HK-2 (cell line): ENCODE results near the gene SPRY1.

Experiments used
- DNase-seq: peaks from one replicate; pipeline ENCODE4 v3.0.0-alpha.2; 2018; ENCODE audit not compliant: unreplicated experiment

The SPRY1 gene

DNA sequence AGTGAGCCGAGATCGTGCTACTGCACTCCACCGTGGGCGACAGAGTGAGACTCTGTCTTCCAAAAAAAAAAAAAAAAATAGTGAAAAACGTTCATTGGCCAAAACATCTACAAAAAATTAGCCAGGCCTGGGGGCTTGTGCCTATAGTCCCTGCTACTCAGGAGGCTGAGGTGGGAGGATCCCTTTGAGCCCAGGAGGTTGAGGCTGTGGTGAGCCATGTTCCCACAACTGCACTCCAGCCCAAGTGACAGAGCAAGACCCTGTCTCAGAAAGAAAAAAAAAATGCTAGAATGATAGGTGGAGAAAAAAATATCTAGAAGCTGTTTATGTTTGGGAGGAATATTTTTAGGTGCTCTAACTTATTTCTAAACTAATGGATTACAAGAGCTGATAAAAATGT lies 14.9 kb downstream of the SPRY1 start:
- no peak for DNase-seq

DNA sequence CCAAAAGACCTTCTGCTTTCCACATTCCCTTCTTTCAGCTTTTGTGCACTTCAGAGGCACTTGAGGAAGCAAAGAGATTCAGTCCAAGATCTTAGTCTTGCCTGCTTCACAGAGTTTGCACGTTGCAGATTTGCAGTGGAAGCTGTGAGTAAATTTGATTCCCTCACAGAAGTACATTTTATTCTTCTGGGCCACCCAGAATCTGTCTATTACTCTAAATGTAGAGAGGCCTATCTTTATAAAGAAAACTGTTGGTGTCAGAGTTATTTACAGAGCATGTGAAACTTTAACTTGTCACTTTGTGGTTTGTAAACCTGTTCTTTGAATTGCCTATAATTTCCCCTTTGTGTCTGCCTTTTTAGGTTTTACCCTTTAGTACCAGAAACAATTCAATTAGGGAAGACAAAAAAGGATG lies 15.5 kb downstream of the SPRY1 start:
- no peak for DNase-seq

DNA sequence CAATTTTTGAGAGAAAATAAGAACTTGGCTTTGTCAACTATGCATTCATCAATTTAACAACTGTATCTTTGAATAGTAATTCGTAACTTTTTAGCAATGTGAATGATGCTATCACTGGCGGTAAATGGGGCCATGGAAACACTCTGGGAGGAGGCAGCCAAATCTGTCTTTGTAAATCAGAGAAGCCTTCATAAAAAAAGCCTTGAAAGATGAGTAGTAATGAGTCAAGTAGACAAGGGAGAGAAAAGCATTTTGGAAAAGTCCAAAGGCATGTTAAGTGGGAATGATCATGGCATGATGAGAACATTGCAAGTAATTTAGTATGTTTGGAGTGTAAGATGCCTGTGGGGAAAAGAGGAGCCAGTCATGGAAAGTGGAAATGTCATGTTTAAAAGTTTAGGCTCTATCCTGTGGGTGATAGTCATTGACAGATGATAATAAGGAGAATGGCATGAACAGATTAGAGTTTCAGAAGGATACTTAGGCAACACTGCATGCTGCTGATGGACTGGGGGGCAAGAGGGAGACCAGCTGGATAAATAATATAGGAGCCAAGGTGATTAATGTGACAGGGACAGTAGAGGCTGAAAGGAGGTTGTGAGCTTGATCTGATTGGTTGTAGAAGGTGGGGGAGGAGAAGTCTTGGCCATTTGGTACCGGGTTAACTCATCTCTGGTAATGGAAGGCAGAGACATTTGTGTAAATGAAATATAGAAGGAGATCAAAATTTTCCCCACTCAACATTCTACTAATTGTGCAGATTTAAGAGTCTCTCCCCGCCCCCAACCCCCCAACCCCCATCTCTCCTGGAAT lies 16.3 kb downstream of the SPRY1 start:
- no peak for DNase-seq

DNA sequence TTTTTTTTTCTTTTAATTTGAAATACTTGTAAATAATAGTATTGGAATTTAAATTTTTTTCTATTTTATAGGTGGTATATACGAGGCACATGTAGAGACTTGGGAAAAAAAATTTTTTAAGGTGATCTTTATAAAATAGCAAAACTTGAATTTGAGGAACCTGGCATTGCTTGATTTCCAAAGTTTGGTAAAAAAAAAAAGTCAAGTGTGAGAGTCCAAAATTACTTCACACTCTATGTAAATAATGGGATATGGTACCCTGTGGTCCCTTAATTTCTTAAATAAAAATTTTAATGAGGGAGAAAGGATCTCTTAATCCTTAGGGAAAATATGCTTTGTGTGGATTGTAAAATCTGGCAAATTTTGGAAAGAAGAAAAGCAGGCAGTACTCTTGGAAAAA lies 19.0 kb downstream of the SPRY1 start:
- no peak for DNase-seq

DNA sequence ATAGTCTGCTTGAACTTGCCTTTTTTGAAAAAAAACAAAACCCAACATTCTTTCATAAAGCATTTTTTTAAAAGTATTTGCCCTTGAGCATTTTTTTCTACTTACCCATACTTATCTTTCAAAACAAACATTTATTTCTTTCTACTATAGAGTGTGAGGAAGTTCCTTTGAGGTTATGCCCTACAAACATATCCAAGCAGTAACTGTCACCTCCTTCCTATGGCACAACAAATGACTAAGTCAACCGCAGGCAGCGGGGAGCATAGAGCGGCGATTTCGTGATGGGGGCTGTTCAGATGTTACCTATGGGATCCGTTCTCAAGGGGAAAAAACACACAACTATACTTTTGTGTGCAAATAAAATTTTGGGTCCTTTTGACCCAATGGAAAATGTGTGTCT lies 19.4 kb downstream of the SPRY1 start:
- DNase-seq = no peak

DNA sequence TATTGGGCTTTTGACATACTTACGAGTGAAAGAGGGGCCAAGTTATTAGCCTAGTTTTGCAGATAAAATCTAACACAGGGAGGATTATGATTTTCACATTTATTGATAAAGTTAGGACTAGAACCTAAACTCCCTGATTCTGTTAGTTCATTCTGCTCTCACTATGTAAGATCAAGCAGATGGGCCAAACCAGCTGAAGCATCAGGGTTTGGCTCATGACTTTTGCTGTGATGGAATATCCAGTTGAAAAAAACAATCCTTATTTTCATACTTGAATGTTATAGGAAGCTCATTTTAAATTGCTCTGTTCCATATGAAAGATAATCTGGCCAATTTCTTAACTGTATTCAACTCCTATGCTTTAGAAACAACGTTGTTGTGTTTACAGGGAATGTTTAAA lies 21.2 kb downstream of the SPRY1 start:
- no peak for DNase-seq

DNA sequence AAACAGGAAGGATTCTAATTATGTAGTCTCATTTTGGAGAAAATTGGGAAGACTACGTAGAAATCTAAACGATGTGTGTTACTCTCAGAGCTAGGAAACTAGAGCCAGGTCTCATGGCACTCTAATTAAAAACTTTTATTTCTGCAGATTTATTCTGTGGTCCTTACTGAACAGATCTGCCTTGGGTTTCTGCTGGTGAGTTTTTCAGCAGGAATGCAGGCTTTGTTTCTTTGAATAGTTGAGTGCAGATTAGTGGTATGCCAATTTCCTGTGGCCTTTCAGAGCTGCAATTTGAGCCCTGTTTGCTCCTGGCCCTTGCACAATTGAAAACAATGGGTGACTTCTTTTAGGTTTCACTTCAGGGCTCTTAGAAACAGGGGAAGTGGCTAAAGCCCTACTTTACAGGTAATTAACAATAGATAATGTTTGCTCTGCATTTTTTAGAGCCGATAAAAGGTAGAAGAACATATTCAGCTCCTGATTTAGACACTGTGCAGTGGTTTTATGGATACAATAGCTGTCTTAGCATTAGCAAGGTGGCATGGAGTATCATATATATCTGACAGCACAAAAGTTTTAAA lies 21.8 kb downstream of the SPRY1 start:
- peak; percentile 26 for DNase-seq

DNA sequence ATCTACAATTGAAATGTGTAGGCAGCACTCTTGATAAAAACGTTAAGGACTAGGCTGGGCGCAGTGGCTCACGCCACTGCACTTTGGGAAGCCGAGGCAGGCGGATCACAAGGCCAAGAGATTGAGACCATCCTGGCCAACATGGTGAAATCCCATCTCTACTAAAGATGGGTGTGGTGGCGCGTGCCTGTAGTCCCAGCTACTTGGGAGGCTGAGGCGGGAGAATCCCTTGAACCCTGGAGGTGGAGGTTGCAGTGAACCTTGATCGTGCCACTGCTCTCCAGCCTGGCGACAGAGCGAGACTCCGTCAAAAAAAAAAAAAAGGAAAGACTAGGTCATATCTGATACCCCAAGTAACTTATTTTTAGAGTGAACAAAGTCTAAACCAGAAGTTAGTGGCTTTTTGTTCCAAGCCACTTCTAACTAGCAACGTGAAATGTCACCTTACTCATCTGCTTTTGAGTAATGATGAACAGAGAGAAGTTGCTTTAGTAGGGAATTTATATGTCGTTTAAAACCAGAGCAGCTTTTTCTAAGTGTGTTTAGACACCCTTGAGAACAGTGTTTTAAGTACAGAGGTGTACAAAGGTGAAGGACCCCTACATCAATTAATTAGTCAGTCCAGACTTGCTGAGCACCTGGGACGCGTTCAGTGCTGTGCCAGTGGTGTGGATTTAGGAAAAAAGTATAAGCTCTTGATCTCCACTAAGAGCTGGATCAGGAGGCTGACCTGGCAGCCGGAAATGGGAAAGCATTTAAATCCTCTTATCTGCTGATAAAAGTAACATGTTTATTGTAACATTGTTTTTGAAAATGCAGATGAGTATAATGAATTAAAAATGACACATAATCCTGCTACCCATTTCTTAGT lies 23.5 kb downstream of the SPRY1 start:
- DNase-seq = no peak

DNA sequence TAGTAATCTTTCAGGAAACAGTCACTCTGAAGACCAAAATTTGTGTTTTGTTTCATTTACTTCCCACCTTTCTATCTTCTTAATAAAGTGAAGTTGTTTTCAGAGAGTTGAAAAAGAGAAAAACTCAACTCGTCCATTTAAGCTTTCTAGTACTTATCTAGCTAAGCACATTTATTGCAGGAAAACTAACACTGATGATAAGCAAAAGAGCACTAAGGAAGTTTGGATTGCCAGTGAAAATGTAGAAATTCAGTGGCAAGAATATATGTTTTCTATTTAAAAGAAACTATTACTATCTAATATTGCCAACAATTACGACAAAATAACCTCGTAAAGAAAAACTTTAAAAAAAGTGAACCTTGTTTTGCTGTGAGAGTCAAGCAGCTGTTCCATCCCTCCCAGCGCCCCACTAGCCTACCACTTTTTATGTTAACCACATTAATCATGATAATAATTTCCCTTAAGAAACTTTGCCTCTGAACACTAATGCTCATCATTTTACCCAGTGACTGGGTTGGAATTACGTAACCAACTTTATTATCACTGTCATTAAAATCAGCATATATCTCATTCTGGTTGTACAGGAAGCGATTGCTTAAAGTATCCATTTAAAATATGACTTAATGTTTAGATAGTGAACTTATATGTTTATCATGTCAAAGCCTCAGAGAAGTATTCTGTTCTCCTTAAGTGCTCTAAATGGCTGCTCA lies 24.8 kb downstream of the SPRY1 start:
- DNase-seq = no peak

DNA sequence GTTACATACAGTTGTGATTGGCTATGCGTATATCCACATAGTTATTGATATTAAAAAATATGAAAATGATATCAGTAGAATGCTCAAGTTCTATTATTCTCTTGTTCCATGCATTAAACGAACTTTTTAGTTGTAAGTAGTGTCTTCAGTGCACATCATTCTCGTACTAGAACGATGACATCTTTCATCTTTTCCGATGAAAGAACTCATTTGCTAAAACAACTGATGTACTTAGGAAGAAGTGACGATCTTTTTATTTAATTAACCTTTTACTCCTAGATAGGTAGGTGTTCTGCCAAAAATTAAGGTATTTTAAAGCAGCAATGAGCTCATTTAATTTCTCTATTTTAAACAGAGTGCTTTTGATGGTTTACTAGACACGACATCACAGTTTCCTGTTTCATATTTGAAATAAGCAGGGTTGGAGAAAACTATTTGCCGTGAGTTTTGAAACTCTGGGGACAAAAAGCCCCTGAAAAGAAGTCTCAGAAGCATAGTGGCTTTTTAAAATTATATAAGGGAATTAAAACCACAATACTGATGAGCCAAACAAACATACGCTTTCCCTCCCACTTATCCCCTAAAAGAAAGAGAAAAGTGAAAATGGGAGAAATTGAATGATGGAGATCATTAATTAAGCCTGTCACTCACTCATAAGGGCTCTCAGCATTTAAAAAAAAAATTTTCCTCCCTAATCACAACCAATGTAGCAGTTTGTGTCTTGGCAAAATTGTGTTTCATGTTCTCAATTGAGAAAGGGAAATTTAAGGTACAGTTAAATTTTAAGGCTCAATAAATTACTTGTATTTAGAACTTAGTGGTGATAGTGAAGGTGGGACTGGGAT lies 25.6 kb downstream of the SPRY1 start:
- DNase-seq = no peak

DNA sequence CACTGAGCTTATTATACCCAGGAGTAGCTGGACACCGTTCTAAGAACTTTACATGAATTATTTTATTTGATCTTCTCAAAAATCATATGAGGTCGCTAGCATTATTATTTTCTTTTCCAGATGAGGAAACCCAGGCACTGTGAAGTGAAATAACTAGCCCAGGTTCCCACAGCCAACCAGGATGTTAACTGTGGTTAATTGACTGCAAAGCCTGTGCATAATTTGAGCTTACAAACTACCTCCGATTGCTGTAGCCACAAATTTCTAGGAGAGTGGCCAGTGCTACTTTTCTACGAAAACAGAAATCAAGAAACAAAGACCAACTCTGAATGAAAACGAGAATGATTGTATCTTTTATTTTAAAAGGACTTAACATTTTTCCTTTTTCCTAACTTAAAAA lies 27.2 kb downstream of the SPRY1 start:
- no peak for DNase-seq

DNA sequence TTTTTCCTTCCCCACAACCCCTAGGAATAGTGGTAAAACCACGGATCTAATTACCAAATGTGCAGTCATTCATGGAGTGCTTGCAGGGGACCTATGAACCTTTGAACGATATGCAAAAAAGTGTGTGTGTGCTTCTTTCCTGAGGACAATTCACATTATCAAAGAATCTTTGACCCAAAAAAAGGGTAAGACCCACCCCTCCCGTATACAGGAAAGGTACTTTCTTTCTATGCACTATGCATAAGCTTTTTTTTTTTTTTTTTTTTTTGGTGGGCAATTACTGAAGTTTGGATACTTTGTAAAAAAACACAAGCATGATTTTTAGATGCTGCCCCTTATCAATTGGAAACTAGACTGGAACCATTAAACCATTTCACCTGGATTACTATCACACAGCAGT lies 31.4 kb downstream of the SPRY1 start:
- DNase-seq = no peak

DNA sequence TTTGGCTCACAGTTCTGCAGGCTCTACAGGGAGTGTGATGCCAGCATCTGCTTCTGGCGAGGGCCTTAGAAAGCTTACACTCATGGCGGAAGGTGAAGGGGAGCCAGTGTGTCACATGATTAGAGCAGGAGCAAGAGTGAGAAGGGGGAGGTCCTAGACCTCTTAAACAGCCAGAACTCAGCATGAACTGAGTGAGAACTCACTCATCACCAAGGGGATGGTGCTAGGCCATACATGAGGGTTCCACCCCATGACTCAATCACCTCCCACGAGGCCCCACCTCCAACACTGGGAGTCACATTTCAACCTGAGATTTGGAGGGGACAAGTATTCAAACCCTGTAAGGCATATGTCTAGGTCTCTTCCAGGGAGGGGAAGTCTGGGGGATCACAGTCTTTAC lies 33.4 kb downstream of the SPRY1 start:
- DNase-seq = no peak

DNA sequence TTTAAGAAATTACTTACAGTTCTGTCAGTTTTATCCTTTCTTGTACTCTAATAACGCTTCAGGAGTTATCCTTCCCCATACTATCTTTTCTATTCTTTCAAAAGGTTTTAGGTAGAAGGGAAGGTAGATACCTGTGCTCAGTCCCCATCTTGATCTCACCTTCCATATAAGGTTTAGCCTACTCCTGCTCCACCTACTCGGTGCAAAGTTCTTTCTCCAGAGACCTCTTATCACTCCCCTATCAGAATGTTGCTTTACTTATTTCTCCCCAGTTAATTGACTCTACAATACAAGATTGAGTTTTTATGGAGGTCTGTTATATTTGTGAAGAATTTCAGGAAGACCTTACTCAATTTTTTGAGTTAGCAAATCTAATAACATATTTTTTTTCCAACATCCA lies 33.9 kb downstream of the SPRY1 start:
- no peak for DNase-seq

DNA sequence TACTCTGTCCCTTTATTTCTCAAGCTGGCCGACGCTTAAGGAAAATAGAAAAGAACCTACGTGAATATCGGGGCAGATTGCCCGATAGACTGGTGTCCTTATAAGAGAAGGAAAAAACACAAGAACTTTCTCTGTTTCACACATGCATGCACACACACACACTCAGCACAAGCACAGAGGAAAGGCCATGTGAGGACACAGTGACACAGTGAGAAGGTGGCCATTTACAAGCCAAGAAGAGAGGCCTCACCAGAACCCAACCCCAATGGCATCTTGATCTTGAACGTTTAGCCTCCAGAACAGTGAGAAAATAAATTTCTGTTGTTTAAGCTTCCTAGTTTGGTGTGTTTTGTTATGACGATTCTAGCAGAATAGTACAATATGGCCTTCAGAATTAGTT lies 37.0 kb downstream of the SPRY1 start:
- DNase-seq = no peak

DNA sequence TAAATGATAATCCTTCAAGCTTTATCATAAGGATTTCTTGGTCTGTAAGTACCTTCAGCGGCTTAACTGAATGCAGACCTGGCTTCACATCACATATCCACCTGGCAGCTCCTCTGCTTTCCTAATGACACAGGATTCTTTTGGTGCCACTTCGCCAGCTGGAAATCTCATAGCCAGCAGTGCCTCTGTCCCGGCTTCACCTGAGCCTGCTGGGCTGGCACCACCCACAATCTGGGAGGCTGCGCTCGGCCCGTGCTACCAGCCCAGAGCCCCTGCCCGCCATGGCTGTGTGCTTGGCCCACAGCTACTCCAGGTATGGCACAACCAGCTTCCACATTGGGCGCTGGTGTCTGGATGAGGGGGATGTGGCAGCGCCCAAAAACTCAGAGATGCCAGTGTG lies 37.4 kb downstream of the SPRY1 start:
- DNase-seq = no peak

DNA sequence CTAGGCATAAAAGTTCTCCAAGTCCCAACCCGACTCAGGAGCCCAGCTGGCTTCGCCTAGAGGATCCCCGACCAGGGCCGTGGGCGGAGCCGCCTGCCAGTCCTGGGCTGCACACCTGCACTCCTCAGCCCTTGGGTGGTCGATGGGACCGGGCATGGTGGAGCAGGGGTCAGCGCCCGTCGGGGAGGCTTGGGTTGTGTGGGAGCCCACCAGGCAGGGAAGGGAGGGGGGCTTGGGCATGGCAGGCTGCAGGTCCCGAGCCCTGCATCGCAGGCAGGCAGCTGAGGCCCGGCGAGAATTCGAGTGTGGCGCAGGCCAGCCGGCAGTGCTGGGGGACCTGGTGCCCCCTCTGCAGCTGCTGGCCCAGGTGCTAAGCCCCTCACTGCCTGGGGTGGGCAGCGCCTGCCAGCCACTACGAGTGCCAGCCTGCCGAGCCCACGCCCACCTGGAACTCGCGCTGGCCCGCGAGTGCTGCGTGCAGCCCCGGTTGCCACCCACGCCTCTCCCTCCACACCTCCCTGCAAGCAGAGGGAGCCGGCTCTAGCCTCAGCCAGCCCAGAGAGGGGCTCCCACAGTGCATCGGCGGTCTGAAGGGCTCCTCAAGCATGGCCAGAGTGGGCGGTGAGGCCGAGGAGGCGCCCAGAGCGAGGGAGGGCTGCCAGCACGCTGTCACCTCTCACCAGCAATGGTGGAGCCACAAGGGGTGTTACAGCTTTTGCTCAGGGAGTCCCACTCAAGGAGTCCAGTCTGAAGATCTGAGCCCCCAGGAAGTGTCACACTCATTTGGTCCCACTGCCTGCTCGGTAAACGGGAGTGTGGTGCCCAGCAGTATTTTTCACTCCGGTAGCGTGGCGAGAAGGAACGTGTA lies 38.9 kb downstream of the SPRY1 start:
- DNase-seq = no peak

DNA sequence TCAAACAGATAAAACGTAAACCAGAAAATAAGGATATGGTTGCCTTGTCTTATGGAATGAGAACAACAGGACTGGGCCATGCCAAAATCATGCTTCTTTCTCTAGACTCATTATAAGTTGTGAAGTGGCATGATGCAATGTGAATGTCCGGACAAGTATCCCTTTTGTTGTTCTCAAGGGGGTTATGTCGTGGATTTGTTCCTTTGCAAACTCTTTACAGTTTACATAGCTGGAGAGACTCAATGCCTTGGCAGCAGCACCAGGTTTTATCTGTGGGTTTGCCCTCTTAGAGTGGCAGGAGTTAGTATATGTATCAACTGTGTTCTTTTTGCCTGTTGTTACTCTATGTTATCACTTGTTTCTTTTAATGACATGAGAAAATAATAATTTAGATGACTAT lies 41.4 kb downstream of the SPRY1 start:
- no peak for DNase-seq

DNA sequence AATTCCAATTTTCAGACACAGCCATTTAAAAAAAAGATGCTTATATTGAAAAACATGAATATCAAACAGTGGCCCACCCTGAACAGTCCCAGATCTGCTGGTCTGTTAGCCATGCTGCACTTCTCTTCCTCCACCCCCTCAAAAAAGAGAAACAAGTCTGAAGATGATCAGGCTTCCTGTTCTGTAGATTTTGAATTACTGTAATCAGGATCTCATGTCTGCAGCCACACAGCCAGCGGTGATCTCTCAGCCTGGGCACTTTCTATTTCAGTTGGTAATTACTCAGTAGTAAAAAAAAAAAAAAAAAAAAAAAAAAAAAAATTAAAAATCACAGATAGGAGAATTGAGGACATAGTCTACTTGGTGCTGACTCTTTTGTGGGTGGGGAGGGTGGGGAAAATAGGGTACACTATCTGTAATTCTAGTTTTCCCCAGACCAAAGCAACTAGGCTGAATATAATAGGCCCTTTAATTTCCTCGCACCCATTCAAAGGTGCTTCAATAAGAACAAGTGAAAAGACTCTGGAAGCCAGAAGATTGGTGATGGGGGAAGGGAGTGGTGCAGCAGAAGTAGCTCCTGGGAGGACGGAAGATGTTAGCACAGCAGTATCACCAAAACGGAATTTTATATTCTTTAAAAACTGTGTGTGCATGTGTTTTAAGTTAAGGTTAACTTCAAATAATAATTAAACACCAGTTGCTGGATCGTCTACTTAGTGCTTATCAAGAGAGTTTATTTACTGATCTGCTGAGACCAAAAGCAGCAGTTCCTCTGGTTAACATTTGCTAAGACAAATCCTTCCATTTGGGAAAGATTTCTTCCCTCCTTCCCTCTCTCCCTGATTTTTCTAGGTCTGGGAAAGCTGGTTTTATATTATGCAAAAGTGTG lies 47.0 kb downstream of the SPRY1 start:
- no peak for DNase-seq
